Loucy (cell line): ENCODE data around the gene GJA9.

Source experiments
- H2AFZ ChIP-seq: fragments of 200-600 bp; sonication (generic); 2 replicates; pipeline ENCODE4 v1.6.0; 2016; ENCODE audit warnings: antibody characterized with exemption, mild to moderate bottlenecking, low read length, moderate library complexity
- H3F3A ChIP-seq: fragments of 200-600 bp; 2 replicates; pipeline ENCODE4 v1.6.0; 2016; ENCODE audit warnings: antibody characterized with exemption, low read depth, mild to moderate bottlenecking
- H3K27me3 ChIP-seq: fragments of 200-600 bp; sonication (generic); 2 replicates; pipeline ENCODE4 v1.6.1; 2014; ENCODE audit warnings: low read length, mild to moderate bottlenecking; ENCODE audit not compliant: insufficient read depth, poor library complexity, severe bottlenecking
- H3K36me3 ChIP-seq: fragments of 200-600 bp; sonication (generic); 2 replicates; pipeline ENCODE4 v1.6.1; 2016; ENCODE audit warnings: low read length; ENCODE audit not compliant: insufficient read depth
- H3K4me1 ChIP-seq: fragments of 200-600 bp; sonication (generic); 2 replicates; pipeline ENCODE4 v1.5.1; 2014; ENCODE audit warnings: low read length, mild to moderate bottlenecking; ENCODE audit not compliant: insufficient read depth, poor library complexity, severe bottlenecking
- H3K4me2 ChIP-seq: fragments of 200-600 bp; sonication (generic); 2 replicates; pipeline ENCODE4 v1.6.0; 2014; ENCODE audit warnings: antibody characterized with exemption, low read length, low read depth, mild to moderate bottlenecking; ENCODE audit not compliant: poor library complexity, severe bottlenecking
- H3K4me3 ChIP-seq: fragments of 200-600 bp; sonication (generic); 2 replicates; pipeline ENCODE4 v1.5.1; 2014; ENCODE audit warnings: low read length, mild to moderate bottlenecking, mixed read lengths; ENCODE audit not compliant: poor library complexity, severe bottlenecking
- H3K79me2 ChIP-seq: fragments of 200-600 bp; sonication (generic); 2 replicates; pipeline ENCODE4 v1.6.1; 2014; ENCODE audit warnings: low read length; ENCODE audit not compliant: insufficient read depth
- H3K9ac ChIP-seq: fragments of 200-600 bp; sonication (generic); 2 replicates; pipeline ENCODE4 v1.6.0; 2014; ENCODE audit warnings: mild to moderate bottlenecking, low read depth, low read length, moderate library complexity; ENCODE audit not compliant: poor library complexity, severe bottlenecking
- H3K9me2 ChIP-seq: fragments of 200-600 bp; sonication (generic); replicated peaks from 2 replicates; pipeline ENCODE4 v1.6.1; 2016; ENCODE audit warnings: low read depth, low read length, mixed read lengths
- H3K9me3 ChIP-seq: fragments of 200-600 bp; sonication (generic); 2 replicates; pipeline ENCODE4 v1.6.1; 2014; ENCODE audit warnings: mild to moderate bottlenecking, antibody characterized with exemption, low read length, low read depth; ENCODE audit not compliant: insufficient read depth
- H4K20me1 ChIP-seq: fragments of 200-600 bp; sonication (generic); 2 replicates; pipeline ENCODE4 v1.6.0; 2014; ENCODE audit warnings: antibody characterized with exemption, low read length, mild to moderate bottlenecking; ENCODE audit not compliant: insufficient read depth, poor library complexity, severe bottlenecking
- CTCF ChIP-seq: fragments of 200-600 bp; sonication (generic); conservative IDR thresholded peaks from 2 replicates; pipeline ENCODE4 v1.5.1; 2014; ENCODE audit warnings: mild to moderate bottlenecking, antibody characterized with exemption, low read length
- EZH2phosphoT487 ChIP-seq: fragments of 200-600 bp; IDR thresholded peaks from 2 replicates; pipeline ENCODE4 v1.6.1; 2018; ENCODE audit warnings: antibody characterized with exemption, mild to moderate bottlenecking, moderate library complexity, borderline replicate concordance

GJA9 gene

GRCh38 chr1:38859561-38860453, 21.6 kb downstream of the GJA9 start, which contains the start of gene RRAGC:
Gene RRAGC, minus strand, starts transcription at chr1:38859772. Its CDS starts 126 bp downstream, at chr1:38859646.
- TF ChIP-seq CTCF (no peak), EZH2phosphoT487 (no peak)
- peak within 1 kb of the TSS; percentile 100 for H2AFZ ChIP-seq

GRCh38 chr1:38858833-38859560, 22.4 kb downstream of the GJA9 start:
- Histone ChIP-seq H2AFZ (peak overlapping the region; percentile 80), H4K20me1 (peaks cover 21% of the 10 kb centered on the region), H3K79me2 (peaks cover 33% of the 10 kb centered on the region), H3K27me3 (no peaks in the 10 kb centered on the region), H3K9me3 (no peaks in the 10 kb centered on the region), H3K9ac (peak overlapping the region; percentile 69), H3K9me2 (no peaks in the 10 kb centered on the region), H3K4me3 (peak overlapping the region; percentile 98), H3F3A (no peaks in the 10 kb centered on the region), H3K4me1 (peaks cover 38% of the 10 kb centered on the region), H3K36me3 (no peaks in the 10 kb centered on the region), H3K4me2 (peak overlapping the region; percentile 88)
- no peak for TF ChIP-seq EZH2phosphoT487
- no peak for TF ChIP-seq CTCF

More at GRCh38 chr1:38859561-38860453, 21.6 kb downstream of the GJA9 start, which contains the start of gene RRAGC:
- Histone ChIP-seq H3K79me2 (peaks cover 33% of the 10 kb centered on the region), H3F3A (no peaks in the 10 kb centered on the region), H4K20me1 (peaks cover 21% of the 10 kb centered on the region), H3K4me1 (peaks cover 36% of the 10 kb centered on the region), H3K4me2 (peak within 1 kb of the TSS; percentile 97), H3K36me3 (no peaks in the 10 kb centered on the region), H3K9me3 (no peaks in the 10 kb centered on the region), H3K4me3 (peak within 1 kb of the TSS; percentile 98), H3K9me2 (no peaks in the 10 kb centered on the region), H3K27me3 (no peaks in the 10 kb centered on the region), H3K9ac (peak within 1 kb of the TSS; percentile 92)

GRCh38 chr1:38852780-38853179, 28.6 kb downstream of the GJA9 start:
- H3K9ac ChIP-seq, result no peak overlapping the region
- H3F3A ChIP-seq, result peaks cover 3% of the 10 kb centered on the region; the same call in 1 of the 2 replicates
- no peak overlapping the region for H2AFZ ChIP-seq
- TF ChIP-seq CTCF (no peak), EZH2phosphoT487 (no peak)
- peaks cover 19% of the 10 kb centered on the region for H3K4me1 ChIP-seq
- H3K27me3 ChIP-seq, result no peaks in the 10 kb centered on the region
- H4K20me1 ChIP-seq, result peaks cover 7% of the 10 kb centered on the region
- no peaks in the 10 kb centered on the region for H3K9me3 ChIP-seq
- H3K4me3 ChIP-seq, result no peak overlapping the region
- H3K4me2 ChIP-seq, result no peak overlapping the region
- H3K36me3 ChIP-seq, result peaks cover 8% of the 10 kb centered on the region; the same call in 1 of the 2 replicates
- H3K79me2 ChIP-seq, result peaks cover 12% of the 10 kb centered on the region; the same call in 1 of the 2 replicates
- no peaks in the 10 kb centered on the region for H3K9me2 ChIP-seq
